ENCODE measurements around the gene CDC37.
A peak's percentile ranks its signal among the peaks of the same experiment; 100 is the strongest.
"Not testable (repeated sequence)": the region's sequence is repeated elsewhere in the genome, so short reads cannot be mapped to it uniquely, and the experiment has no call there.

The CDC37 gene

DNA sequence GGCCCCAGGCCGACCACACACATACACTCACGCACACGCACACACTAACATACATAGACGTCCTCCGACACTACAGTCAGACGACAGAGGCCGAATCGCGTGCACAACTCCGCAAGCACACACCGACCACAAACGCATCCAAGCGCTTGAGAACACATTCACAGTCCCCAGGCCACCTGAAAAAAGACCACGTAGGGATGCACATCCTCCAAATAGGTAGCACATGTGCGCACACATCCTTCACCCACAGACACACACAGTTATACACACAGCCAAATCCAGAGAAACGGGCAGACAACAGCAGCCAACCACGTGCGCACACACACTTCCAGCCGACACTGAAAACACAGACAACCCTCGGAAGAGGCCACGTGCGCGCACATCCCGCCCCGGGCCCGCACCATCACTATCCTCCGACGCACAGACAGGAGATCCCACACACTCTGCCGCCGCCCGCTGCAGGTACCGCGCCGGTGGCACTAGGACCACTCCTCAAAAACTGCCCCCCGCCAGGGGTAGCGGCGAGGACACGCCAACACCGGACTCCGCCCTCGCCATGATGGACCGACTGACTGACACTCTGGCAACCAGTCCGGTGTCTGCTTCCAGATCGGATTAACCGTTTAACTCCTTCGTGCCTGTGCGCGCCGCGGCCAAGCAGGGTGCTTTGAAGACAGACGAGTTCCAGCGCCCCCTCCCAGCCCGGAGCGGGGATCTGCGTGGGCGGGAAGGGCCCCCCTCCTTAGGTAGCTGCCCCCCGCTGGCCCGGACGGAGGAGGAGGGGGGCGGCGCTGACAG, 16.5 kb upstream of the CDC37 start:
- Histone ChIP-seq H3K36me3 (ENCODE audit: control insufficient read depth in 2 of 2, insufficient read depth in 2 of 2, low read length in 2 of 2) (no peaks in the 10 kb centered on the region), H3K9ac (ENCODE audit: low read depth in 1 of 2, low read length in 2 of 2) (no peak overlapping the region), H3K4me3 (ENCODE audit: low read length in 2 of 2) (peak overlapping the region in 1 of 2 donors; percentile 31), H3K27ac (ENCODE audit: low read depth in 2 of 2, low read length in 2 of 2) (no peak overlapping the region), H3K27me3 (ENCODE audit: control insufficient read depth in 2 of 2, insufficient read depth in 2 of 2, low read length in 2 of 2) (peaks cover 51 to 64% of the 10 kb centered on the region in 2 donors), H3K9me3 (ENCODE audit: control insufficient read depth in 2 of 2, low read length in 2 of 2) (no peaks in the 10 kb centered on the region), H3K4me1 (ENCODE audit: control insufficient read depth in 2 of 2, insufficient read depth in 2 of 2, low read length in 2 of 2) (peaks cover 16 to 21% of the 10 kb centered on the region in 2 donors)

DNA sequence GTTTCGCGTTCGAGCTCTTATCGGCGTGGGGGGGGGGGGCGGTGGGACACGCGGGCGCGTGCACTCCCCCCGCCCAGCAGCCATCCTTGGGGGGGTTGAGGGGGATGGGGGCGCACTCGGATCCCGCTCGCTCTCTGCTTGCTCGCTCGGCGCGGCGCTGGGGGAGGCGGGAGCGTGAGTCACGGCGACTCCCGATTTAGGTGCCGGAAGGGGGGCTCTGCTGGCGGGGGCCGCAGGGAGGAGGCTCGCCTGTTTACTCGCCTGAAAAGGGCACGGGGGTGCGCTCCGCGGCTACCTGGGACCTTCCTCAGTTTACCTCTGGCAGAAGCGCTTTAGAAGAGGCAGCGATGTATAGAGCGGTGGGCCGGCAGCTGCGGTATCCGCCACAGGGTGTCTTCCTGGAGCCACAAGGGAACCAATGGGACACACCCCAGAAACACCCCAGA, 15.9 kb upstream of the CDC37 start:
- H3K4me1 ChIP-seq (ENCODE audit: control insufficient read depth in 2 of 2, insufficient read depth in 2 of 2, low read length in 2 of 2): peaks cover 13 to 17% of the 10 kb centered on the region in 2 donors
- no peak overlapping the region for H3K4me3 ChIP-seq (ENCODE audit: low read length in 2 of 2)
- H3K9ac ChIP-seq (ENCODE audit: low read depth in 1 of 2, low read length in 2 of 2): no peak overlapping the region
- H3K27me3 ChIP-seq (ENCODE audit: control insufficient read depth in 2 of 2, insufficient read depth in 2 of 2, low read length in 2 of 2): peaks cover 47 to 61% of the 10 kb centered on the region in 2 donors
- no peak overlapping the region for H3K27ac ChIP-seq (ENCODE audit: low read depth in 2 of 2, low read length in 2 of 2)
- H3K36me3 ChIP-seq (ENCODE audit: control insufficient read depth in 2 of 2, insufficient read depth in 2 of 2, low read length in 2 of 2): no peaks in the 10 kb centered on the region
- no peaks in the 10 kb centered on the region for H3K9me3 ChIP-seq (ENCODE audit: control insufficient read depth in 2 of 2, low read length in 2 of 2)

DNA sequence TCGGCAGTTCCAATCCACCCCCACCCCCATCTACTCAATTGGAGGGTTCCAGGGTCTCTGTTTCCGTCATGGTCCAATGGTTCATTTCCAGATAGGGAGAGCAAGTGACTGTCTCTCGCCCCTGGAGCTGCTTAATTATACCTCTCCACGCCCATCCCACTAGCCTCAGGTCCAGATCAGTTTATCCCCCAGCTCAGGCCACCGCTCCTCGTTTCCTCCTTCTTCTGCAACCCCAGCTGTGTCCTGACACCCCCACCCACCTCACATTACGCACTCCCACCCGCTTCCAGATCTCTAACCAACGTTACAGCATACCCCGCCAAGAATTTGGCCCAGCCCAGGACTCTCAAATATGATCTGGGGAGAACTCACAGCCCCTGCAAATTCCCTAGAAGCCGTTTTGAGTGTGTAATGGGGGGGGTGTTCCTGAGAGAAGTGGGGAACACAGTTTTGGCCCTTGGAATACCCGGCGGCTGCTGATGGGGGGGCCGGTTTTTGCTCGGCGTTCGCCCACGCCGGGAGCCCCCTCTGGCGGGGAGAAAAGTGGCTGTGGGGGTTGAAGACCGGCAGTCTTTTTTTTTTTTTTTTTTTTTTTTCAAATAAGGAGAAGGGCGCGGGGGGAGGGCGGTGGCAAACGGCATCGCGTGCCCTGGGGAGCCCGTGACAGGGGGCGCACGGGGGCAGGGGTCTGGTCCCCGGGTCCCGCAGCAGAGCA, 15.3 kb upstream of the CDC37 start:
- Histone ChIP-seq H3K27me3 (ENCODE audit: control insufficient read depth in 2 of 2, insufficient read depth in 2 of 2, low read length in 2 of 2) (peaks cover 47 to 59% of the 10 kb centered on the region in 2 donors), H3K27ac (ENCODE audit: low read depth in 2 of 2, low read length in 2 of 2) (no peak overlapping the region), H3K36me3 (ENCODE audit: control insufficient read depth in 2 of 2, insufficient read depth in 2 of 2, low read length in 2 of 2) (no peaks in the 10 kb centered on the region), H3K4me3 (ENCODE audit: low read length in 2 of 2) (no peak overlapping the region), H3K9ac (ENCODE audit: low read depth in 1 of 2, low read length in 2 of 2) (no peak overlapping the region), H3K9me3 (ENCODE audit: control insufficient read depth in 2 of 2, low read length in 2 of 2) (no peaks in the 10 kb centered on the region), H3K4me1 (ENCODE audit: control insufficient read depth in 2 of 2, insufficient read depth in 2 of 2, low read length in 2 of 2) (peaks cover 9 to 17% of the 10 kb centered on the region in 2 donors)

DNA sequence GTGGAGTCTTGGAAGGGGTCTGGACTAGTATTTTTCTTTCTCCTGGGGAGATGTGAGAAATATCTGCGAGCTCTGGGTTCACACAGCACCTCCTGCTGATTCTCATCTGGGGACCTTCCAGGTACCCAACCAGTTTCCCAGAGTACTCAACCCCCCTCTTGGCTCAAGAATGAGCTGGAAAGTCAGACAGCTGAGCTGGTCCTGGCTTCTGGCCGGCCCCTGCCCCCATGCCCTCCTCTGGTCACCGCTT, 14.8 kb upstream of the CDC37 start:
- peaks cover 7 to 17% of the 10 kb centered on the region in 2 donors for H3K4me1 ChIP-seq (ENCODE audit: control insufficient read depth in 2 of 2, insufficient read depth in 2 of 2, low read length in 2 of 2)

DNA sequence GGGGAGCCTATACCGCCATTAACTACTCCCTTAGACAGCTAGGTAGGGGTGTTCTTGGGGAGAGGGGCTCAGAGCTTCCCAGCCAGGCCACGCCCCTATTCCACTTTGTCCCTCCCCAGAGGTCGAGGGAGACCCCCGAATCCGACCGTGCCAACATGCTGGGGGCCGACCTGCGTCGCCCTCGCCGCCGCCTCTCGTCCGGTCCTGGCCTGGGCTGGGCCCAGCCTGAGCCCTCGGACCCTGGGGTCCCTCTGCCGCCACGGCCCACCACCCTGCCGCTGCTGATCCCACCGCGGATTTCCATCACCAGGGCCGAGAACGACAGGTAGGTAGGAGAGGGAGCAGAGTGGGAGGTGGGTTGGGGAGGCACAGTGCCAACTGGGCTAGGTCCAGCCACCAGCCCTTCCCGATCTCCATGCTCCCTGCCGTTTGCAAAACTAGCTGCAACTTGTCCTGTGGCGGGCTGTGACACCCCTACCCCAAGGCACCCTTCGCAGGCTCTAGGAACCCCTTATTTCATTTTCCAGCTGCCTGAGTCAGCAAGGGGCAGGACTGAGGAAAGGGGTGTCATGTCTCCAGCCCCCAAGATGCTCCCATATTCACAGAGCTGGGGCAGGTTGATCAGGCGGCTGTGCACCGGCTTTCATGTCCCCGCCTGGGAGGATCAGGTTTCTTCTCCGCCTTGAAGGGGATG, 14.3 kb upstream of the CDC37 start:
- Histone ChIP-seq H3K9me3 (ENCODE audit: control insufficient read depth in 2 of 2, low read length in 2 of 2) (no peaks in the 10 kb centered on the region), H3K4me1 (ENCODE audit: control insufficient read depth in 2 of 2, insufficient read depth in 2 of 2, low read length in 2 of 2) (peaks cover 7 to 17% of the 10 kb centered on the region in 2 donors), H3K4me3 (ENCODE audit: low read length in 2 of 2) (no peak overlapping the region), H3K27me3 (ENCODE audit: control insufficient read depth in 2 of 2, insufficient read depth in 2 of 2, low read length in 2 of 2) (peaks cover 44 to 54% of the 10 kb centered on the region in 2 donors), H3K36me3 (ENCODE audit: control insufficient read depth in 2 of 2, insufficient read depth in 2 of 2, low read length in 2 of 2) (no peaks in the 10 kb centered on the region), H3K27ac (ENCODE audit: low read depth in 2 of 2, low read length in 2 of 2) (no peak overlapping the region), H3K9ac (ENCODE audit: low read depth in 1 of 2, low read length in 2 of 2) (no peak overlapping the region)

More for the DNA sequence above, 14.8 kb upstream of the CDC37 start:
- H3K4me3 ChIP-seq (ENCODE audit: low read length in 2 of 2): no peak overlapping the region
- H3K36me3 ChIP-seq (ENCODE audit: control insufficient read depth in 2 of 2, insufficient read depth in 2 of 2, low read length in 2 of 2): no peaks in the 10 kb centered on the region
- no peak overlapping the region for H3K9ac ChIP-seq (ENCODE audit: low read depth in 1 of 2, low read length in 2 of 2)
- no peaks in the 10 kb centered on the region for H3K9me3 ChIP-seq (ENCODE audit: control insufficient read depth in 2 of 2, low read length in 2 of 2)
- peaks cover 47 to 55% of the 10 kb centered on the region in 2 donors for H3K27me3 ChIP-seq (ENCODE audit: control insufficient read depth in 2 of 2, insufficient read depth in 2 of 2, low read length in 2 of 2)
- H3K27ac ChIP-seq (ENCODE audit: low read depth in 2 of 2, low read length in 2 of 2): no peak overlapping the region

DNA sequence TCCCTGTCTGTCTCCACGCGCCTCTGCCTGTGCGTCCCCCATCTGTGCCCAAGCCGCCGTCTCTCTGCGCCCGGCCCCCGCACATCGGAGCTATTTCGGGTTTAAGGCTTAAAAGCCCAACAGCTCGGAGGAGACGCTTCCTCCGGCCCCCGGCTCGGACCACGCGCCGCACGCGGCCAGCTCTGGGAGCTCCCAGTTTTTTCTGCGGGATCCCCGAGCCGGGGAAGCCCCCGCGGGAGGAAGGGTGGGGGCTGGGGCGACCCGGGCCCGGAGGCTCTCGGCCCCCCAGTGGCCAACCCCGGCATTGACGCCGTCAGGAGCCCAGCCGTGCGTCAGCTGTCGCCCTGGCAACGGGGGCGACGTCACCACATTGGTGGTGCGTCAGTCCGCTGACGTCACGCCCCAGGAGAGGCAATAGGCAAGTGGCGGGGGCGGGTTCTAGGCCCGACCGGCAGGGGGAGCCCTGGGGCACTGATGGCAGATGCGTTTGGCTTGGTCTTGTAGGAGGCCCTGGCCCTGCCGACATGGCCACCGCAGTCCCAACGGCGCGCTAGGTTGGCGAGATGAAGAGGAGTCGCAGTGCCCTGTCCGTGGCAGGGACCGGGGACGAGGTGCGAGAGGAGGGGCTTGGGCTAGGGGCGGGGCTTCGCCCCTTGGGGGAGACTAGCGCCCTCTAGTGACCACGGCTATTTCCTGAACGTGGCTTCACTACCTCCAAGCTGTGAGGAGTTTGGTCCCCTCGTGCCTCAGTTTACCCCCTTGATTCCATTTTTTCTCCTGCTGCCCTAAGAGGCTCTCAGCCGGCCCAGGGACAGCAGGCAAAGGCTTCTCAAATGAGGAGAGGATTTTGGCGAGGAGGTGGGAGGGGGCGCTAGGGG, 13.3 kb upstream of the CDC37 start:
- no peaks in the 10 kb centered on the region for H3K36me3 ChIP-seq (ENCODE audit: control insufficient read depth in 2 of 2, insufficient read depth in 2 of 2, low read length in 2 of 2)
- H3K9ac ChIP-seq (ENCODE audit: low read depth in 1 of 2, low read length in 2 of 2): peak overlapping the region in 1 of 2 donors; percentile 55
- H3K27me3 ChIP-seq (ENCODE audit: control insufficient read depth in 2 of 2, insufficient read depth in 2 of 2, low read length in 2 of 2): peaks cover 36 to 46% of the 10 kb centered on the region in 2 donors
- H3K4me3 ChIP-seq (ENCODE audit: low read length in 2 of 2): peak overlapping the region; percentile 59 to 69
- H3K4me1 ChIP-seq (ENCODE audit: control insufficient read depth in 2 of 2, insufficient read depth in 2 of 2, low read length in 2 of 2): peaks cover 7 to 17% of the 10 kb centered on the region in 2 donors
- H3K9me3 ChIP-seq (ENCODE audit: control insufficient read depth in 2 of 2, low read length in 2 of 2): no peaks in the 10 kb centered on the region
- H3K27ac ChIP-seq (ENCODE audit: low read depth in 2 of 2, low read length in 2 of 2): peak overlapping the region; percentile 61 to 63

DNA sequence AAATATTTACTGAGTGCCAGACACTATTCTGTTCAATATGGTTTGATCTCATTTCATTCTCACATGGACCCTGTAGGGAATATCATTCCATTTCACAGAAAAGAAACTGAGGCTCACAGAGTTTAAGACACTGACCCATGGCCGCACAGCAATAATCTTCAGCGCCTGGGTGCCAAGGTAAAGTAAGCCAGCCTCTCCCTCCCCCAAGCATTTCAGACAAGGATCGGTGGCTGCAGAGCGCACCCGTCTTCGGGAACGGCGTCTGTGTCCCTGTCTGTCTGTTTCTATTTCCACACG, 12.7 kb upstream of the CDC37 start:
- Histone ChIP-seq H3K4me3 (ENCODE audit: low read length in 2 of 2) (peak overlapping the region; percentile 59 to 69), H3K9me3 (ENCODE audit: control insufficient read depth in 2 of 2, low read length in 2 of 2) (no peaks in the 10 kb centered on the region), H3K9ac (ENCODE audit: low read depth in 1 of 2, low read length in 2 of 2) (peak overlapping the region in 1 of 2 donors; percentile 55), H3K4me1 (ENCODE audit: control insufficient read depth in 2 of 2, insufficient read depth in 2 of 2, low read length in 2 of 2) (peaks cover 7 to 17% of the 10 kb centered on the region in 2 donors), H3K36me3 (ENCODE audit: control insufficient read depth in 2 of 2, insufficient read depth in 2 of 2, low read length in 2 of 2) (no peaks in the 10 kb centered on the region), H3K27ac (ENCODE audit: low read depth in 2 of 2, low read length in 2 of 2) (peak overlapping the region in 1 of 2 donors; percentile 63), H3K27me3 (ENCODE audit: control insufficient read depth in 2 of 2, insufficient read depth in 2 of 2, low read length in 2 of 2) (peaks cover 31 to 40% of the 10 kb centered on the region in 2 donors)

DNA sequence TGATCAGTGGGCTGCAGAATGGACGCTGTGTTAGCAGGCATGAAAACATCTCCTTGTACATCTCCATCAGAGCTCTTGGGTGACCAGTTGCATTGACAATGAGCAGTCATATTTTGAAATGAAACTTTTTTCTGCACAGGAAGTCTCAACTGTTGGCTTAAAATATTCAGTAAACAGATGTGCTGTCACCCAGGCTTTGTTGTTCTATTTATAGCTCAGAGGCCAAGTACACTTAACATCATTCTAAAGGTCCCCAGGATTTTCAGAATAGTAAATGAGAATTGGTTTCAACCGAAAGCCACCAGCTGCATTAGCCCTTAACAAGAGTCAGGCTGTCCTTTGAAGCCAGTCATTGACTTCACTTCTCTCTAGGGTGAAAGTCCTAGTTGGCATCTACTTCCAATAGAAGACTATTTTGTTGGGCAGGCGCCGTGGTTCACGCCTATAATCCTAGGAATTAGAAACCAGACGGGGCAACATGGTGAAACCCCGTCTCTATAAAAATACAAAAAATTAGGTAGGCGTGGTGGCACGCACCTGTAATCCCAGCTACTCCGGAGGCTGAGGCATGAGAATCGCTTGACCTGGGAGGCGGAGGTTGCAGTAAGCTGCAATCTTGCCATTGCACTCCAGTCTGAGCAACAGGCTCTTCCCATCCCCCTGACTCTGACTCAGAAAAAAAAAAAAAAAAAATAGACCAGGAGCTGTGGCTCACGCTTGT, 9.1 kb upstream of the CDC37 start:
- Histone ChIP-seq H3K36me3 (ENCODE audit: control insufficient read depth in 2 of 2, insufficient read depth in 2 of 2, low read length in 2 of 2) (no peaks in the 10 kb centered on the region), H3K27ac (ENCODE audit: low read depth in 2 of 2, low read length in 2 of 2) (peak overlapping the region; percentile 26 to 71), H3K4me3 (ENCODE audit: low read length in 2 of 2) (no peak overlapping the region), H3K27me3 (ENCODE audit: control insufficient read depth in 2 of 2, insufficient read depth in 2 of 2, low read length in 2 of 2) (peaks cover 5 to 19% of the 10 kb centered on the region in 2 donors), H3K9ac (ENCODE audit: low read depth in 1 of 2, low read length in 2 of 2) (peak overlapping the region in 1 of 2 donors; percentile 24), H3K9me3 (ENCODE audit: control insufficient read depth in 2 of 2, low read length in 2 of 2) (no peaks in the 10 kb centered on the region), H3K4me1 (ENCODE audit: control insufficient read depth in 2 of 2, insufficient read depth in 2 of 2, low read length in 2 of 2) (peaks cover 5 to 6% of the 10 kb centered on the region in 2 donors)

DNA sequence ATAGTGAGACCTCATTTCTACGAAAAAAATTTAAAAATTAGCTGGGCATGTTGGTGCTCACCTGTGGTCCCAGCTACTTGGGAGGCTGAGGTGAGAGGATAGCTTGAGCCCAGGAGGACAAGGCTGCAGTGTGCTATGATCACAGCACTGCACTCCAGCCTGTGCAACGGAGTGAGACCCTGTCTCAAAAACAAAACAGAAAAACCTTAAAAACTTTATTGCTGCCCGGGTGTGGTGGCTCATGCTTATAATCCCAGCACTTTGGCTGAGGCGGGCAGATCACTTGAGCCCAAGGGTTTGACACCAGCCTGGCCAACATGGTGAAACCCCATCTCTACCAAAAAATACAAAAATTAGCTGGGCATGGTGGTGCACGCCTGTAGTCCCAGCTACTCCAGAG, 7.9 kb upstream of the CDC37 start:
- not testable (repeated sequence) for H3K9me3 ChIP-seq (ENCODE audit: control insufficient read depth in 2 of 2, low read length in 2 of 2); H3K4me3 ChIP-seq (ENCODE audit: low read length in 2 of 2); H3K36me3 ChIP-seq (ENCODE audit: control insufficient read depth in 2 of 2, insufficient read depth in 2 of 2, low read length in 2 of 2); H3K9ac ChIP-seq (ENCODE audit: low read depth in 1 of 2, low read length in 2 of 2); H3K4me1 ChIP-seq (ENCODE audit: control insufficient read depth in 2 of 2, insufficient read depth in 2 of 2, low read length in 2 of 2)
- peaks cover 0 to 16% of the 10 kb centered on the region in 2 donors for H3K27me3 ChIP-seq (ENCODE audit: control insufficient read depth in 2 of 2, insufficient read depth in 2 of 2, low read length in 2 of 2)
- peak overlapping the region in 1 of 2 donors; percentile 38 for H3K27ac ChIP-seq (ENCODE audit: low read depth in 2 of 2, low read length in 2 of 2)

Measured in mucosa of rectum (tissue), 2 donors.